Measurements from ENCODE around the gene TBL1Y.
"Not testable (repeated sequence)": the region's sequence is repeated elsewhere in the genome, so short reads cannot be mapped to it uniquely, and the experiment has no call there.

The TBL1Y gene

GRCh38 chrY:6910372-6911252 is at the start of gene TBL1Y:
TSS of gene TBL1Y (plus strand) at chrY:6910697. CDS start at chrY:7025085, 114,388 bp downstream.
- DNase-seq, result no peak

- DNase-seq, result no peak
Measured at GRCh38 chrY:6894496-6894895, 16.0 kb upstream of the TBL1Y start.

GRCh38 chrY:6895236-6895635 is 15.3 kb upstream of the TBL1Y start:
- DNase-seq, result no peak

GRCh38 chrY:6902116-6902515 is 8.4 kb upstream of the TBL1Y start:
- not testable (repeated sequence) for DNase-seq

- no peak for DNase-seq
Measured at GRCh38 chrY:6907591-6907990, 2.9 kb upstream of the TBL1Y start.

- DNase-seq, result not testable (repeated sequence)
Measured at GRCh38 chrY:6908021-6908420, 2.5 kb upstream of the TBL1Y start.

- DNase-seq, result no peak
Measured at GRCh38 chrY:6909118-6909521, 1.4 kb upstream of the TBL1Y start.

GRCh38 chrY:6909856-6910255 is 641 bp upstream of the TBL1Y start:
- DNase-seq, result no peak

- no peak for DNase-seq
Measured at GRCh38 chrY:6911253-6911881, 870 bp downstream of the TBL1Y start, which contains the start of gene AMELY. TSS of gene AMELY (minus strand) at chrY:6911752. CDS start at chrY:6872608, 39,144 bp downstream.

- no peak for DNase-seq
Measured at GRCh38 chrY:6913362-6913761, 2.9 kb downstream of the TBL1Y start.

GRCh38 chrY:6921061-6921460 is 10.6 kb downstream of the TBL1Y start:
- no peak for DNase-seq

- no peak for DNase-seq
Measured at GRCh38 chrY:6928265-6928664, 17.8 kb downstream of the TBL1Y start.

- no peak for DNase-seq
Measured at GRCh38 chrY:6929237-6929636, 18.7 kb downstream of the TBL1Y start.

GRCh38 chrY:6931779-6932396 is 21.4 kb downstream of the TBL1Y start:
- no peak for DNase-seq

- DNase-seq, result no peak
Measured at GRCh38 chrY:6935497-6935896, 25.0 kb downstream of the TBL1Y start.

GRCh38 chrY:6947695-6948094 is 37.2 kb downstream of the TBL1Y start:
- DNase-seq, result no peak

GRCh38 chrY:6948378-6948777 is 37.9 kb downstream of the TBL1Y start:
- no peak for DNase-seq

GRCh38 chrY:6949947-6950346 is 39.5 kb downstream of the TBL1Y start:
- DNase-seq, result no peak

GRCh38 chrY:6964732-6965131 is 54.2 kb downstream of the TBL1Y start:
- no peak for DNase-seq

GRCh38 chrY:6966521-6966920 is 56.0 kb downstream of the TBL1Y start:
- no peak for DNase-seq

- DNase-seq, result no peak
Measured at GRCh38 chrY:6967736-6968135, 57.2 kb downstream of the TBL1Y start.

- DNase-seq, result no peak
Measured at GRCh38 chrY:6968191-6968590, 57.7 kb downstream of the TBL1Y start.

GRCh38 chrY:6972271-6972887 is 61.9 kb downstream of the TBL1Y start:
- DNase-seq, result no peak
